Omental fat pad (tissue), 4 donors: ENCODE data around the gene RIN3. TPM values are rescaled to one million over a fixed set of nuclear protein-coding genes. Genes with fewer than 3 reads are reported as not detected.
"Not testable (repeated sequence)": the region's sequence is repeated elsewhere in the genome, so short reads cannot be mapped to it uniquely, and the experiment has no call there.

Source experiments
- ATAC-seq: fragments of 150-250 bp; one replicate; pipeline ENCODE4 v1.9.1; 2016; ENCODE audit warnings: mild to moderate bottlenecking, moderate library complexity; ENCODE audit not compliant: low FRiP score
- DNase-seq: peaks from one replicate; pipeline ENCODE4 v3.0.0-alpha.2; 2019; ENCODE audit warnings: low spot score
- total RNA-seq, 4 donors: library from RNA; depleted of rRNA; stranded (reverse); fragments of >200 nt; gene quantifications; one replicate each; pipeline ENCODE4 v1.1.0, GENCODE V29; 2016
- TF ChIP-seq, protein P1 (sequence below), 3 donors: fragments of 450-650 bp; IDR thresholded peaks; one replicate each; pipeline ENCODE4 v1.5.1; 2016 to 2017; ENCODE audit warnings: antibody characterized with exemption in 3 of 3, mild to moderate bottlenecking in 3 of 3, moderate library complexity in 2 of 3

The RIN3 gene
- total RNA-seq, 4 donors from 2014 or later: 11.6 to 36.3 (median 20.2) TPM

DNA sequence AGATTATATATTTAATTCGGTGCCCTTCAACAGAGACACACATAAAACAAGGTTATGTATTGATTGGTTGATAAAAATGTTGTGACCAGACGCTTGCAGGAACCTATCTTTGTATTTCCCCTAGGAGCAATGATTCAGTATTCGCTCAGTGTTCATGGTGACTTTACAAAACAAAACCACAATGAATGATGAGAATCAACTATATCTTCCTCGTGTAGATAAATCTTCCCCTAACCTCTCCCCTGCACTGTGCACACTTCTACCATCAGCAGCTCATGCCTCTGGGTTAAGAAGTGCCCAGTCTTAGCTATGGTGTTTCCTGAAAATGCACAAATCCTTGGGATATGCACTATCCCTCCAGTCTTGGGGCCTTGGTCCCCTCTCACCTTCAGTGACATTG, 16.3 kb downstream of the RIN3 start:
- ATAC-seq: no peak
- TF ChIP-seq, protein P1, sequence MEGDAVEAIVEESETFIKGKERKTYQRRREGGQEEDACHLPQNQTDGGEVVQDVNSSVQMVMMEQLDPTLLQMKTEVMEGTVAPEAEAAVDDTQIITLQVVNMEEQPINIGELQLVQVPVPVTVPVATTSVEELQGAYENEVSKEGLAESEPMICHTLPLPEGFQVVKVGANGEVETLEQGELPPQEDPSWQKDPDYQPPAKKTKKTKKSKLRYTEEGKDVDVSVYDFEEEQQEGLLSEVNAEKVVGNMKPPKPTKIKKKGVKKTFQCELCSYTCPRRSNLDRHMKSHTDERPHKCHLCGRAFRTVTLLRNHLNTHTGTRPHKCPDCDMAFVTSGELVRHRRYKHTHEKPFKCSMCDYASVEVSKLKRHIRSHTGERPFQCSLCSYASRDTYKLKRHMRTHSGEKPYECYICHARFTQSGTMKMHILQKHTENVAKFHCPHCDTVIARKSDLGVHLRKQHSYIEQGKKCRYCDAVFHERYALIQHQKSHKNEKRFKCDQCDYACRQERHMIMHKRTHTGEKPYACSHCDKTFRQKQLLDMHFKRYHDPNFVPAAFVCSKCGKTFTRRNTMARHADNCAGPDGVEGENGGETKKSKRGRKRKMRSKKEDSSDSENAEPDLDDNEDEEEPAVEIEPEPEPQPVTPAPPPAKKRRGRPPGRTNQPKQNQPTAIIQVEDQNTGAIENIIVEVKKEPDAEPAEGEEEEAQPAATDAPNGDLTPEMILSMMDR (IDR thresholded peaks at IDR 0.05): no peak

DNA sequence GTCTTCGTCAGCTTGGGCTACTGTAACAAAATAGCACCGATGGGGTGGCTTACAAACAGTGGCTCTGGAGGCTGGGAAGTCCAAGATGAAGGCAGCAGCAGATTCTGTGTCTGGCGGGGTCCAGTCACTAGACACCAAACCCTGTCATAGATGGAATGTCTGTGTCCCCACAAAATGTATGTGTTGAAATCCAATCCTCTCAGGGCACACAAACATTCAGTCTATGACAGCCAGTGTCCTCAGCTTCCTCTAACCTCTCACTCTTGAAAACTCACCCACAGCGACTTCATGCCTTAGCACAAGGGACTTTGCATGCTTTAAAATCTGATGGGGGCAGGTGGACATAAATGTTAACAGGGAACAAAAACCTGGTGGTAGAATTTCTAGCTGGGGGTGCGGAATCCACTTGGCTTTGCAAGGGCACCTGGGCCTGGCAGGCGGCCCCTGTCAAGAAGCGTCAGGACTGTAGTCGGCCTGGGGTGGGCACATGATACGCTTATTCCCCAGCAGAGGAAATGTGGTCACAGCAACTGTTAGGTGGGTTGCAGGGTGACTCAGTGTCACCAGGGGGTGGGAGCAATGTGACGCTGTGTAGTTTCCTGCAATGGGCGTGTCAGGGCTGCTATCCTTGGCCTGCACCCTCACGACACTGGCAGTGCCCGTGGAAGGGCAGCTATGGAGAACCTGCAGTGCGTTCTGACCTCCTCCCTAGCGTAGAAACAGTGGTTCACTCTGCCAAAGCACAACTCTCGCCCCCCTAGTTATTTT, 17.7 kb downstream of the RIN3 start:
- ATAC-seq (peak; percentile 38), DNase-seq (no peak)
- TF ChIP-seq, protein P1 (IDR thresholded peaks at IDR 0.05): no peak

More for the DNA sequence above, 16.3 kb downstream of the RIN3 start:
- DNase-seq: no peak

DNA sequence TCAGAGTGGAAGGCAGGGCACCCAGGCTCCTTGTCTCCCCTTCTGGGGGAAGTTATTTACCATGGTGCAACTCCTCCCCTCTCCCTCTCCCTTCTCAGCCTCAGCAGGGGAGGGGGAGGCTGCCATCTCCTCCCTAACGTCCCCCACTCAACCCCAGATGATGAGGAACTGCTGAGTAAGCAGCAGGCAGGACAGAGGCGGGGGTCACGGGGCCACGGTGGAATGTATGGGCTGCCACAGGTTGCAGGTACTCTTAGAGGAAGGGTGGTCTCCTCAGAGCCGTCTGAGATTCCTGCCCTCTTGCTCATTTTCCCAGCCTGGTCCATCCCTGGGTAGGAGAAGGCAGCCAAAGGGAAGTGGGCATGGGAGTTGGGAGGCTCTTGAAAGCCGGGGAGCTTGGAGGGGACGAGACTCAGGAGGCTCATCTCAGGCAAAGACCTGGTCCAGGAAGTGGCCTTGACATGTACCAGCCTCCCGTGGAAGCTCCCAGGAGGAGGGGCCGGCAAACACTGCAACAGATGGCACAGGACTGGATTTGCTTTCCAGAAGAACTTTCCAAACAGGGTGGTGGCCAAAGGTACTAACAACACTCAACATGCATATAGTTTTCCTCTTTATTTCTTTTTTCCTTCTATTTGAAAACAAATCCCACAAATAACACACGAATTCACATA, 19.0 kb downstream of the RIN3 start:
- ATAC-seq: no peak
- TF ChIP-seq, protein P1 (IDR thresholded peaks at IDR 0.05): no peak
- DNase-seq: no peak

DNA sequence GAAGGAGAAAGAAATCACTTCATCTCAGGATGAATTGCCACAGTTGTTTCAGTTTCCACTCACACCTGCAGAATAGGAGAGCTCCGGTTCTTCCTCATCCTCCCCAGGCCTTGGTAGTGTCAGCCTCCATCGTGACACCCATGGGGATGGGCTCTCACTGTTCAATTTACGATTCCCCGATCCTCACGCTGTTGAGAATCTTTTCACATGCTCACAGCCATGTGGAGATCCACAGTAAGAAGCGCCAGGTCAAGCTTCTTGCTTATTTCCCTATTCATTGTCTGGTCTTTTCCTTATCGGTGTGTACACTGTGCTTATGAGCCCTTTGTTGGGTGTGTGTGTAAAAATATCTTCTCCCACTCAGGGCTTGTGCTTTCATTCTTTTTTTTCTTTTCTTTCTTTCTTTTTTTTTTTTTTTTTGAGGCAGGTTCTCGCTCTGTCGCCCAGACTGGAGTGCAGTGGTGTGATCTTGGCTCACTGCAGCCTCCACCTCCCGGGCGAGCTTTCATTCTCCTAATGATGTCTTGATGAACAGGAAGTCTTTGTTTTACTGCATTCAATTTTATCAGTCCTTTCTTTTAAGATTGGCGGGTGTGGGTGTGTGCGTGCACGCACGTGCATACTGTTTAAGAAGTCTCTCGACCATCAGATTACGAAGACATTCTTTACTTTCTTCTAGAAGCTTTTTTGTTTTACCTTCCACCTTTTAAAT, 21.5 kb downstream of the RIN3 start:
- ATAC-seq (no peak), DNase-seq (no peak)
- TF ChIP-seq, protein P1 (IDR thresholded peaks at IDR 0.05): no peak

DNA sequence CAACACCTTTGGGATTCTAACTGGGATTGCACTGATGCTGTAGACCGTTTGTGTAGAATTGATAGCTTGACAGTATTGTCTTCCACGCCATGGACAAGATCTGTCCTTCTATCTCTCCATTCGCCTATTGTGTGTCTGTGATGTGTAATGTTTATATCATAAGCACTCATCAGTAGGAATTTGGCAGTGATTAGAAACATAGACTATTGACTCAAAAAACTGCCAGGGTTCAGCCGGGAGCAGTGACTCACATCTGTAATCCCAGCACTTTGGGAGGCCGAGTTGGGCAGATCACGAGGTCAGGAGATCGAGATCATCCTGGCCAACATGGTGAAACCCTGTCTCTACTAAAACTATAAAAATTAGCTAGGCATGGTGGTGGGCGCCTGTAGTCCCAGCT, 22.6 kb downstream of the RIN3 start:
- not testable (repeated sequence) for ATAC-seq, DNase-seq

DNA sequence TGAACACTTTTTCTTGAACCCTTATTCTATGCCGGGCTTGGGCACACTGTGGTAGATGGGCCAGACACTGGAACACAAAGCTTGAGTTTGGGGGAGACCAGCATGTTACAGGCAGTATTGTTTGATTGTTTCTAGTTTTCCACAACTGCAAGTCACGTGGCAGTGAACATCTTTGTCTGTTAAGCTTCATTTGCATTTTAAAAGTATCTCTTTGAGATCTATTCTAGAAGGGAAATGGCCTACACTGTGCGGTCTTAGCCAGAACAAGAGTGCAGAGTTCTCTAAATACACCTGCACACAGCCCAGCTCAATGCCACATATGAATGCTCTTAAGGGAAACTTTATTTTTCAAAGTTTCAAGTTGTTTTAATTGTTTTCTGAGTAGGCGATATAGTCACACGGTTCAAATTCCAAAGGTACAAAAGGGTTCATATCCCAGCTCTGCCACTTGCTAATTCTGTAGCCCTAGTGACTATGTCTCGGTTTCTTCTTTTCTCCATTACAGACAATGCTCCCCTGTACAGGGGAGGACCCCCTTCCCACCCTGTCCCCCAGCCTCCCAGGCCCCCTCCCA, 24.9 kb downstream of the RIN3 start:
- TF ChIP-seq, protein P1 (IDR thresholded peaks at IDR 0.05): no peak
- no peak for ATAC-seq
- no peak for DNase-seq

DNA sequence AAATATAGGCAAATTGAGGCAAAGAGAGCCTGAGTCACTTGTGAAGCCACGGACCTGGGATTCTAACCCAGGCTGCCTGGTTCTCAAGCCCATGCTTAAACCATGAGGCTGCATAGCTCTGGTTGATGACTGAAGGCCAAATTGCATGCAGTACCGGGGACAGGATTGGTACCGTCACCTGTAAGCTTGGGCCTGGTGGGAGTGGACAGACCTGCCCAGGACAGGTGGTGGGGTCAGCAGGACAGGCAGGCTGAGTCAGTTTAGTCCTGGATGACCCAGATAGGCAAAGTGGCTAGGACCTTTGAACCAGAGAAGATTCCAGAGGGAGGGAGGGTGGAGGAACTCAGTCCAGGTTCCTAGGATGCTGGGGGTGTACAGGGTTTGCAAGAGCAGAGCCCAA, 25.8 kb downstream of the RIN3 start:
- TF ChIP-seq, protein P1 (IDR thresholded peaks at IDR 0.05): no peak
- ATAC-seq (no peak), DNase-seq (no peak)
